OCI-LY1 (cell line): ENCODE measurements around the gene SEMA6D.

Source experiments
- H2AFZ ChIP-seq: fragments of 200-600 bp; sonication (generic), shearing (Covaris generic); 2 replicates; pipeline ENCODE4 v1.6.0; 2014; ENCODE audit warnings: antibody characterized with exemption, mild to moderate bottlenecking, low read length
- H3F3A ChIP-seq: fragments of 200-600 bp; sonication (generic), shearing (Covaris generic); 2 replicates; pipeline ENCODE4 v1.6.0; 2014; ENCODE audit warnings: mild to moderate bottlenecking, antibody characterized with exemption, low read length, moderate library complexity; ENCODE audit not compliant: insufficient read depth
- H3K27ac ChIP-seq: fragments of 200-600 bp; sonication (generic); 2 replicates; pipeline ENCODE4 v1.5.1; 2014; ENCODE audit warnings: low read length, mixed run types, mild to moderate bottlenecking, low read depth; ENCODE audit not compliant: poor library complexity, severe bottlenecking
- H3K27me3 ChIP-seq: fragments of 200-600 bp; sonication (generic); 2 replicates; pipeline ENCODE4 v1.6.0; 2014; ENCODE audit warnings: antibody characterized with exemption, mild to moderate bottlenecking, low read length, moderate library complexity; ENCODE audit not compliant: insufficient read depth
- H3K36me3 ChIP-seq: fragments of 200-600 bp; sonication (generic); 2 replicates; pipeline ENCODE4 v1.6.1; 2014; ENCODE audit warnings: mild to moderate bottlenecking, antibody characterized with exemption, low read length, moderate library complexity, mixed read lengths; ENCODE audit not compliant: insufficient read depth
- H3K4me1 ChIP-seq: fragments of 200-600 bp; sonication (generic); 2 replicates; pipeline ENCODE4 v1.5.1; 2014; ENCODE audit warnings: mild to moderate bottlenecking, low read length, moderate library complexity; ENCODE audit not compliant: insufficient read depth, severe bottlenecking
- H3K4me2 ChIP-seq: fragments of 200-600 bp; sonication (generic), shearing (Covaris generic); 2 replicates; pipeline ENCODE4 v1.6.1; 2014; ENCODE audit warnings: low read length
- H3K4me3 ChIP-seq: fragments of 200-600 bp; sonication (generic); 2 replicates; pipeline ENCODE4 v1.5.1; 2014; ENCODE audit warnings: low read length, low read depth, mild to moderate bottlenecking, mixed read lengths; ENCODE audit not compliant: poor library complexity, severe bottlenecking
- H3K79me2 ChIP-seq: fragments of 200-600 bp; shearing (Covaris generic); 2 replicates; pipeline ENCODE4 v1.6.1; 2016; ENCODE audit warnings: mixed run types, low read length, mixed read lengths; ENCODE audit not compliant: insufficient read depth
- H3K9ac ChIP-seq: fragments of 200-600 bp; sonication (generic), shearing (Covaris generic); 2 replicates; pipeline ENCODE4 v1.6.1; 2014; ENCODE audit warnings: mild to moderate bottlenecking, low read length, mixed read lengths
- H3K9me2 ChIP-seq: fragments of 200-600 bp; sonication (generic), shearing (Covaris generic); 2 replicates; pipeline ENCODE4 v1.6.1; 2014; ENCODE audit warnings: low read depth, mild to moderate bottlenecking, low read length, mixed read lengths
- H3K9me3 ChIP-seq: fragments of 200-600 bp; shearing (Covaris generic); 2 replicates; pipeline ENCODE4 v1.6.1; 2014; ENCODE audit warnings: low read length, mixed read lengths
- H4K20me1 ChIP-seq: fragments of 200-600 bp; sonication (generic), shearing (Covaris generic); 2 replicates; pipeline ENCODE4 v1.6.0; 2016; ENCODE audit warnings: mild to moderate bottlenecking, low read length; ENCODE audit not compliant: insufficient read depth
- CTCF ChIP-seq: fragments of 200-600 bp; sonication (generic), shearing (Covaris generic); IDR thresholded peaks from 2 replicates; pipeline ENCODE4 v1.5.1; 2017; ENCODE audit warnings: mild to moderate bottlenecking, antibody characterized with exemption, low read length, moderate library complexity, mixed read lengths
- EZH2 ChIP-seq: fragments of 200-600 bp; sonication (generic), shearing (Covaris generic); IDR thresholded peaks from 2 replicates; pipeline ENCODE4 v1.8.0; 2017; ENCODE audit warnings: borderline replicate concordance, mixed run types, mild to moderate bottlenecking, antibody characterized with exemption, low read length, moderate library complexity, mixed read lengths

Gene SEMA6D

GRCh38 chr15:47743886-47744285 is 26.6 kb downstream of the SEMA6D start:
- no peak overlapping the region for H3K27ac ChIP-seq
- no peaks in the 10 kb centered on the region for H3K36me3 ChIP-seq
- no peaks in the 10 kb centered on the region for H3K27me3 ChIP-seq
- TF ChIP-seq EZH2 (no peak), CTCF (no peak)
- H3K9ac ChIP-seq: no peak overlapping the region
- no peak overlapping the region for H3K4me2 ChIP-seq
- no peaks in the 10 kb centered on the region for H3F3A ChIP-seq
- H3K9me2 ChIP-seq: no peaks in the 10 kb centered on the region
- no peaks in the 10 kb centered on the region for H3K4me1 ChIP-seq
- H3K9me3 ChIP-seq: no peaks in the 10 kb centered on the region
- H3K4me3 ChIP-seq: no peak overlapping the region
- H2AFZ ChIP-seq: no peak overlapping the region
- no peaks in the 10 kb centered on the region for H3K79me2 ChIP-seq
- no peaks in the 10 kb centered on the region for H4K20me1 ChIP-seq

GRCh38 chr15:47744496-47744895 is 27.2 kb downstream of the SEMA6D start:
- H3K9me3 ChIP-seq: no peaks in the 10 kb centered on the region

GRCh38 chr15:47744973-47745372 is 27.7 kb downstream of the SEMA6D start:
- H3K4me1 ChIP-seq: no peaks in the 10 kb centered on the region
- H2AFZ ChIP-seq: no peak overlapping the region

More at GRCh38 chr15:47744496-47744895, 27.2 kb downstream of the SEMA6D start:
- Histone ChIP-seq H3K36me3 (no peaks in the 10 kb centered on the region), H4K20me1 (no peaks in the 10 kb centered on the region), H3K27ac (no peak overlapping the region), H3K9ac (no peak overlapping the region), H3F3A (no peaks in the 10 kb centered on the region), H3K4me1 (no peaks in the 10 kb centered on the region), H3K4me2 (no peak overlapping the region), H3K79me2 (no peaks in the 10 kb centered on the region), H3K27me3 (no peaks in the 10 kb centered on the region), H2AFZ (no peak overlapping the region), H3K4me3 (no peak overlapping the region), H3K9me2 (no peaks in the 10 kb centered on the region)
- no peak for TF ChIP-seq CTCF
- TF ChIP-seq EZH2: no peak

More at GRCh38 chr15:47744973-47745372, 27.7 kb downstream of the SEMA6D start:
- Histone ChIP-seq H3K4me3 (no peak overlapping the region), H3K79me2 (no peaks in the 10 kb centered on the region), H3K4me2 (no peak overlapping the region), H3K27me3 (no peaks in the 10 kb centered on the region), H3K9me2 (no peaks in the 10 kb centered on the region), H3K9me3 (no peaks in the 10 kb centered on the region), H3F3A (no peaks in the 10 kb centered on the region), H3K27ac (no peak overlapping the region), H3K9ac (no peak overlapping the region), H4K20me1 (no peaks in the 10 kb centered on the region), H3K36me3 (no peaks in the 10 kb centered on the region)
- TF ChIP-seq EZH2 (no peak), CTCF (no peak)
